SK-N-SH treated with all-trans-retinoic acid at 6 μM for 48 hours (cell line): Measurements from ENCODE around the gene ZNF8.

Experiments used
- ATAC-seq: fragments of 200-7000 bp; cut with Tn5 transposase; 3 replicates; pipeline ENCODE4 v1.9.1; 2020; ENCODE audit warnings: mild to moderate bottlenecking, moderate library complexity
- ARNTL ChIP-seq: fragments of 450-650 bp; formaldehyde crosslinking; IDR thresholded peaks from 2 replicates; pipeline ENCODE4 v1.5.0; 2020; ENCODE audit warnings: low read depth, mild to moderate bottlenecking, moderate library complexity, borderline replicate concordance
- BACH2 ChIP-seq: fragments of 250-450 bp; sonication (Bioruptor Pico); IDR thresholded peaks from 2 replicates; pipeline ENCODE4 v1.9.0; 2021; ENCODE audit warnings: mild to moderate bottlenecking, borderline replicate concordance
- CREB5 ChIP-seq: fragments of 250-450 bp; sonication (Bioruptor Pico); IDR thresholded peaks from 2 replicates; pipeline ENCODE4 v1.5.1; 2020; ENCODE audit warnings: low read depth, mild to moderate bottlenecking, moderate library complexity
- CSDC2 ChIP-seq: fragments of 250-450 bp; sonication (Bioruptor Pico); IDR thresholded peaks from 2 replicates; pipeline ENCODE4 v1.5.0; 2020; ENCODE audit warnings: mild to moderate bottlenecking, moderate library complexity
- CSRNP3 ChIP-seq: fragments of 250-450 bp; sonication (Bioruptor Pico); IDR thresholded peaks from 2 replicates; pipeline ENCODE4 v1.5.1; 2021; ENCODE audit warnings: mild to moderate bottlenecking, moderate library complexity
- ESRRG ChIP-seq: fragments of 250-450 bp; sonication (Bioruptor Pico); IDR thresholded peaks from 2 replicates; pipeline ENCODE4 v1.6.1; 2021; ENCODE audit warnings: mild to moderate bottlenecking
- GLIS3 ChIP-seq: fragments of 250-450 bp; sonication (Bioruptor Pico); IDR thresholded peaks from 2 replicates; pipeline ENCODE4 v1.5.0; 2020; ENCODE audit warnings: mild to moderate bottlenecking, moderate library complexity
- ISL1 ChIP-seq: fragments of 250-450 bp; sonication (Bioruptor Pico); IDR thresholded peaks from 2 replicates; pipeline ENCODE4 v2.1.2; 2022; ENCODE audit warnings: mild to moderate bottlenecking, moderate library complexity
- PATZ1 ChIP-seq: fragments of 250-450 bp; sonication (Bioruptor Pico); IDR thresholded peaks from 2 replicates; pipeline ENCODE4 v1.8.0; 2020; ENCODE audit warnings: mild to moderate bottlenecking, moderate library complexity, borderline replicate concordance
- POU6F1 ChIP-seq: fragments of 250-450 bp; sonication (Bioruptor Pico); IDR thresholded peaks from 2 replicates; pipeline ENCODE4 v1.8.0; 2021; ENCODE audit warnings: low read depth, mild to moderate bottlenecking, moderate library complexity, borderline replicate concordance
- PPARA ChIP-seq: fragments of 250-450 bp; sonication (Bioruptor Pico); IDR thresholded peaks from 2 replicates; pipeline ENCODE4 v1.5.0; 2020; ENCODE audit warnings: mild to moderate bottlenecking, borderline replicate concordance
- RARB ChIP-seq: fragments of 250-450 bp; sonication (Bioruptor Pico); IDR thresholded peaks from 2 replicates; pipeline ENCODE4 v1.8.0; 2021; ENCODE audit warnings: mild to moderate bottlenecking, moderate library complexity
- SNAI2 ChIP-seq: fragments of 250-450 bp; sonication (Bioruptor Pico); IDR thresholded peaks from 2 replicates; pipeline ENCODE4 v1.5.0; 2020; ENCODE audit warnings: mild to moderate bottlenecking, moderate library complexity
- TCF4 ChIP-seq: fragments of 250-450 bp; sonication (Bioruptor Pico); IDR thresholded peaks from 2 replicates; pipeline ENCODE4 v1.8.0; 2021; ENCODE audit warnings: mild to moderate bottlenecking, moderate library complexity, borderline replicate concordance
- TOX ChIP-seq: fragments of 250-450 bp; sonication (Bioruptor Pico); IDR thresholded peaks from 2 replicates; pipeline ENCODE4 v1.8.0; 2021; ENCODE audit warnings: mild to moderate bottlenecking, moderate library complexity, borderline replicate concordance
- TSHZ2 ChIP-seq: fragments of 250-450 bp; sonication (Bioruptor Pico); IDR thresholded peaks from 2 replicates; pipeline ENCODE4 v1.5.0; 2020; ENCODE audit warnings: mild to moderate bottlenecking, moderate library complexity
- ZC3H10 ChIP-seq: fragments of 250-450 bp; sonication (Bioruptor Pico); IDR thresholded peaks from 2 replicates; pipeline ENCODE4 v1.5.1; 2021; ENCODE audit warnings: mild to moderate bottlenecking, moderate library complexity
- ZFP3 ChIP-seq: fragments of 250-450 bp; sonication (Bioruptor Pico); IDR thresholded peaks from 2 replicates; pipeline ENCODE4 v1.5.0; 2020; ENCODE audit warnings: mild to moderate bottlenecking, moderate library complexity
- ZNF565 ChIP-seq: fragments of 450-650 bp; formaldehyde crosslinking; conservative IDR thresholded peaks from 2 replicates; pipeline ENCODE4 v1.5.0; 2020; ENCODE audit warnings: low read depth, mild to moderate bottlenecking, moderate library complexity
- ZNF70 ChIP-seq: fragments of 450-650 bp; formaldehyde crosslinking; IDR thresholded peaks from 2 replicates; pipeline ENCODE4 v1.5.0; 2020; ENCODE audit warnings: mild to moderate bottlenecking, moderate library complexity
- ZNF8 ChIP-seq: fragments of 450-650 bp; formaldehyde crosslinking; IDR thresholded peaks from 2 replicates; pipeline ENCODE4 v1.5.0; 2020; ENCODE audit warnings: mild to moderate bottlenecking, moderate library complexity

The ZNF8 gene

GRCh38 chr19:58330458-58330857 is 51.7 kb downstream of the ZNF8 start:
- no peak for TF ChIP-seq ZFP3 (CRISPR knock-in tag)
- no peak for TF ChIP-seq CSDC2 (CRISPR knock-in tag)
- no peak for TF ChIP-seq ZNF565 (CRISPR knock-in tag)
- no peak for TF ChIP-seq POU6F1 (CRISPR knock-in tag)
- no peak for TF ChIP-seq ZNF8 (CRISPR knock-in tag)
- no peak for TF ChIP-seq TCF4 (CRISPR knock-in tag)
- TF ChIP-seq ARNTL = no peak
- no peak for TF ChIP-seq ESRRG (CRISPR knock-in tag)
- no peak for TF ChIP-seq ZC3H10
- no peak for ATAC-seq

- TF ChIP-seq ZNF8 (CRISPR knock-in tag) = no peak
- TF ChIP-seq TCF4 (CRISPR knock-in tag) = no peak
- TF ChIP-seq ZNF70 = no peak
- TF ChIP-seq ZFP3 (CRISPR knock-in tag) = no peak
- no peak for TF ChIP-seq CSDC2 (CRISPR knock-in tag)
- TF ChIP-seq TSHZ2 (CRISPR knock-in tag) = no peak
- TF ChIP-seq SNAI2 (CRISPR knock-in tag) = no peak
- TF ChIP-seq CREB5 (CRISPR knock-in tag) = no peak
- TF ChIP-seq TOX (CRISPR knock-in tag) = no peak
- TF ChIP-seq ISL1 (CRISPR knock-in tag) = no peak
- no peak for TF ChIP-seq ARNTL
- TF ChIP-seq CSRNP3 (CRISPR knock-in tag) = no peak
- no peak for TF ChIP-seq RARB (CRISPR knock-in tag)
- TF ChIP-seq BACH2 (CRISPR knock-in tag) = no peak
- ATAC-seq = no peak
Observed at GRCh38 chr19:58332697-58333096, 53.9 kb downstream of the ZNF8 start.

- no peak for ATAC-seq
Observed at GRCh38 chr19:58334691-58335249, 56.0 kb downstream of the ZNF8 start.

More at GRCh38 chr19:58334691-58335249, 56.0 kb downstream of the ZNF8 start:
- TF ChIP-seq RARB (CRISPR knock-in tag) (no peak), ARNTL (no peak), TSHZ2 (CRISPR knock-in tag) (no peak), PPARA (CRISPR knock-in tag) (no peak), ZC3H10 (no peak), BACH2 (CRISPR knock-in tag) (no peak), TOX (CRISPR knock-in tag) (no peak), CSDC2 (CRISPR knock-in tag) (no peak), GLIS3 (CRISPR knock-in tag) (no peak), PATZ1 (CRISPR knock-in tag) (no peak), TCF4 (CRISPR knock-in tag) (no peak), ZNF70 (no peak), ZNF565 (CRISPR knock-in tag) (no peak), ESRRG (CRISPR knock-in tag) (no peak), POU6F1 (CRISPR knock-in tag) (no peak), ISL1 (CRISPR knock-in tag) (no peak)
